NCI-H2107 treated with DMSO at 0.1 percent for 48 hours (cell line): ENCODE results near the gene CORO6.

Source experiments
- DNase-seq: peaks from one replicate; lab custom pipeline; 2025; ENCODE audit not compliant: unreplicated experiment; lab: John Stamatoyannopoulos, UW

CORO6 gene

GRCh38 chr17:29567304-29567553, 55.5 kb downstream of the CORO6 start:
- no peak for DNase-seq

- no peak for DNase-seq
These were observed 56.0 kb downstream of the CORO6 start, which contains the start of gene ABHD15 for GRCh38 chr17:29566473-29567303. ABHD15 (minus strand) TSS chr17:29567037; CDS start chr17:29566966, 71 bp downstream.

- DNase-seq: peak; percentile 68
These were observed 56.9 kb downstream of the CORO6 start for GRCh38 chr17:29565643-29566472.
